Body of pancreas (tissue), 4 donors: ENCODE results near the gene TEX14.

Experiments
- CTCF ChIP-seq, 7 experiments: fragments of 450-650 bp in 4 of 7; fragments of 200-600 bp in 3 of 7; sonication (generic) in 3 of 7; IDR thresholded peaks; one replicate each; pipeline ENCODE4 v1.5.1; 2016 to 2019; ENCODE audit warnings: antibody characterized with exemption in 7 of 7
- POLR2A ChIP-seq, 3 donors: fragments of 450-650 bp; IDR thresholded peaks; one replicate each; pipeline ENCODE4 v1.6.1; 2016; ENCODE audit warnings: antibody characterized with exemption in 3 of 3, mild to moderate bottlenecking in 2 of 3

DNA sequence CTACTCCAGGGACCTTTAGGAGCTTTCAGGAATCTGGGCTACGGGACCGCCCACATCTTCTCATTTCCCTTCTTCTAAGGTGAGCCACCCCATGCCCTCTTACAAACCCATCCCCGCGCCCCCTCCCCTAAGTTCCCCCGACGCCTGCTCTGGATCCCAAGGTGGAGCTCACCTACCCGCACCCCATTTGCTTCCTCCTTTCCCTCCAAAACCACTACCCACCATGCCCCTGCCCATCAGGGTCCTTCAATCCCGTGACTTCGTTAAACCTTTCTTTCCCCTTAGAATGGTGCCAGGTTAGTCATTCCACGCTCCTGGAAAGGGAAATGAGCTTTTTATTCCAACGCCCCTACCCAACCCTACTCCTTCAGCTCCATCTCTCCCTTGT, 177.1 kb downstream of the TEX14 start:
- TF ChIP-seq POLR2A (IDR thresholded peaks at IDR 0.05) (no peak), CTCF (IDR thresholded peaks at IDR 0.05) (no peak)
